Activated T-cell treated with anti-CD3 and anti-CD28 coated beads for 4 hours (primary cell): ENCODE measurements around the gene XPC.
"Not testable (repeated sequence)": the region's sequence is repeated elsewhere in the genome, so short reads cannot be mapped to it uniquely, and the experiment has no call there.

Experiments
- DNase-seq: peaks from one replicate; pipeline ENCODE4 v3.0.0-alpha.2; 2020

Gene XPC

DNA sequence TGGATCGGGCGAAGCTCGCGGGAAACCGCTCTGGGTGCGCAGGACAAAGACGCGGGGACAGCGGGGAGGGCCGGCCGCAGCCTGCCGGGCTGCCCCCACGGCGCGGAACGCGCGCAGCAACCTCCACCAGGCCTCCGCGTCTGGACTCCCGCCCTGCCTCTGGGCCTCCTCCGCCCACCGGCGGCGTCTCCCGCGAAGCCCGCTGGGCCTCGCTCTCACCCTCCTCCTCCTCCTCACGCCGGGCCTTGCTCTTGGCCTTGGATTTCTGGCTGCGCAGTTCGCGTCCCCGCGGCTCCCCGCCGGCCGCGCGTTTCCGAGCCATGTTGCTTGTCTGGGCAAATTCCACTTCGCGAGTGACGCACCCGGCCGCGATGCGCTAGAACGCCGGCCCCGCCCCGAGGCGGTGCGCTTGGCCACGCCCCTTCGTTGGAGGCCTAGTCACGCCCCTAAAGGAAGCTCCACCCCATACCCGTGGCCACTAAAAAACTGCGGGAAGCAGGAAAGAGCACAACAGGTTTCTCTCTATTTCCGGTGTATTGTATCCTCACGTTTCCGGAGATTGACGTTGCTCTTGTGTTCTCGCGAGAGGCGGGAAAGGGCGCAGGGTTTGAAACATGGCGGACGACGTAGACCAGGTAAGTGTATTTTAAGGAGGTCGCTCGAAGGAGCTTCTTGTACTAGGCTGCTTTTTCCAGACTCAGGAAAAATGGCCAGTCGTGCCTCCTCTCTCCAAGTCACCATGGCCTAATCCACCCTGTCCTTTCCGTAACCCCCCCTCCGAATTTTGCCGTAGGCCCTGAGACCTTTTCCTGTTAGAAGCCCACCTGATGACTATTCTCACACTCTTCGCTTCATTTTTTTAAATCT, at the start of gene XPC, which contains the start of gene LSM3:
XPC (minus strand) TSS at position 355 of the 867 bp plus-strand sequence; CDS start at position 322, 33 bp downstream.
LSM3 (plus strand) TSS at position 571 of the 867 bp plus-strand sequence; CDS start at position 615, 44 bp downstream.
- DNase-seq: peak; percentile 98

DNA sequence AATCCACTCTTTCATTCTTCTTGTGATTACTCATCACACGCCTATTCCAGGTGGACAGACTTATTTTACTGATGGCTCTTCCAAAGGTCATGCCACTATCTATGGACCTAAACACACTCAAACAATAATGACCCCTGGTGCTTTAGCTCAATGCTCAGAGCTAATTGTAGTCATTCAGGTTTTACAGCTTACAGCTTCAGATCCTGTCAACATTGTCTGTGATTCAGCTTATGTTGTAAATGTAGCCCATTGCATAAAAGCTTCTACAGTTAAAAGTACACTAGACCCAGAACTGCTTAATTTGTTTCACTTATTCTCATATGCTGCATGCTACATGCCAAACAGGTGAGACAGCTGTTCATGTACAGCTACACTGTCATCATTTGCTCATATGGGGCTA, 49.5 kb upstream of the XPC start:
- DNase-seq: no peak

DNA sequence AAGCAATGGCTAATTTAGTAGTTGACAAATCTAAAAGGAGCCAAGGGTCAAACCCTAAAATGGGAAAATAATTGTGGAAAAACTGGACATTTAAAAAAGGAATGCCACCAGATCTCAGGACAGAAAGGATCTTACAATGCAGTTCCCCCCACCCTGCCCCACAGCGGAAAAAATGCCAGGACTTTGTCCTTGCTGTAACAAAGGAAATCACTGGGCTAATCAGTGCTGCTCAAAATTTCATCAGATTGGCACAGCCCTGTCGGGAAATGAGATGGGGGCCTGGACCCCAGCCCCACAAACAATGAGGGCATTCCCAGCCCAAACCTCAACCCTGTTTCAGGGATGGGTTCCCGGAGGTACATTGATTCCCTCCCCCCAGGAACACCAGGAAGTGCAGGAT, 48.0 kb upstream of the XPC start:
- not testable (repeated sequence) for DNase-seq

DNA sequence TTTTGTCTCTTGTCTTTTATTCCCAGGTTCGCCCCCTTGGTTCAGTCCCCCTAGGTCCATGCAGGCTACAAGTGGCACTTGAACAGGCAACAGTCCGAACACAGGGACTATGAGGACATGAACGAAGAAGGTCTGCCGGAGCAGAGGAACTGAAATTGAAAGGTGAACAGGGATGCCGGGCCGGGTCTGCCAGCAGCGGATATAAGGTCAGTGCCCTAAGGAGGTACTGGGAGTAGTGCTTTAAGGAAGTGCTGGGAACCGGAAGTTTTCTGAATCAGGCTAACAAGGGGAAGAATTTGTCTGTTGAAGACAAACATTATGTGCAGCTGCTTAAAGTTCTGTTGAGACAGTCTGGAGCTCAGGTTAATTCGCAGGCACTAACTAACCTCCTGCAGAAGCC, 47.0 kb upstream of the XPC start:
- no peak for DNase-seq

DNA sequence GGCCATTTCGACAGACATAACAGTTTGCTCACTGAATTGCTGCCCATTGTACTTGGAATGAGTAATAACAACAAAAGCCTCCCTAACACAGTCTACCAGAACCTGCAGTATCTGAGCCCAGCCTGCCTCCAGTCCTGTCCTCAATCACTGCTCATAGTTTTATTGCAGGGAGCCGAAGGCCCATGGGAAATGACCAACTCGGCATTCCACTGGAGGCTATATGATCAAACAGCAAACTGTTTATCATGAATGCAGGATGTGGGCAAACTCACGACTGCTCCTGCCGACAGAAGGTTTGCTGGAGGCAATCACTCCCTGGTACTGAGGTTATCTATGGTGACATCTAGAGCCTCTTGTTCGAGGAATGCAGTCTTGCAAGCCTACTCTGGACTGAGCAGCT, 46.5 kb upstream of the XPC start:
- no peak for DNase-seq

DNA sequence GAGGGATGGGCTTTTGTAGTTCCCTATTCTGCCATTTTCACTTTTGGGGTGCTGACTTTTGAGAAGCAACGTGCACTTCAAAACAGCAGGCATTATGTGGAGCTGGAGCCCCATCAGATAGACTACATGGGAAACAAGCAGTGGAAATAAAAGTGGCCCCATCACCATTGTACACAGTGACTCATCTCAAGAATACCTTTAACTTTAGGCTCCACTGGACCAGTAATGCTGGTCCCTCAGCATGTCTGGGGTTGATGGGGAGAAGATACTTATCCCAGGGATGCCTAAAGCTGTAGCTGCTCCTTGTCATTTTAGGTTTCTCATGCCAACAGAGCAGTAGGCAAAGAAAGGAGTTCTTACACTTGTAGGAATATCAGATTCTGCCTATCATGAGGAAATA, 45.2 kb upstream of the XPC start:
- no peak for DNase-seq

DNA sequence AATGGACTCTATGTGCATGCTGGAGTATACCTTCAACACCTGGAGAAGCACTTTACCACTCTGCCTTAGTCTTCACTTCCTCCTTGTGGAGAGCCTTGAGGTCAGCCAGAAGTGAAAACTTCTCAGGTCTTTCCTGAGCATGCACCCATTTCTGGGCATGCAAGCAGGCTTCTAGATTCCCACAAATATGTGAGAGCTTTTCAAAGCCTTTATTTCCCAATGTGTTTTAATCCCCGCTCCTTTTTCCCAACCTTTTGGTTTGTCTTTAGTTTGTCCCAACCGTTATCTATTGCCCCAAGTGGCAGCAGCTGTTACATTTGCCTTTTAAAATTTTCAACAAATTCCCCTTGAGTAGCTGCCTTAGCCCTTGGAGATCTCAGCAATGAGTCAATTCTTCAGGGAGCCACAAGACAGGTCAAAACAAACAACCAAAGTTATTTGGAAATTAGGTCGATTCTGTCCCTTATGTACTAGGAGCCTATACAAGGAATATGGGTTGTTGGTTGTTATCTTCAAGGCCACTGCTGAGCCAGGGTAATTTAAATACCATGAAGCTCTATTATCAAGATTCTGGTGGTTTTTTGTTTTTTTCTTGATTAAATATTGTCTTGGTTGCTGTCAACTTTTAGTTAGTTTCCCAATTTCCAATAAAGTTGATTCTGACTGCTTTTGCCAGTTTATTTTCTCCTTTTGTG, 44.6 kb upstream of the XPC start:
- DNase-seq: no peak

DNA sequence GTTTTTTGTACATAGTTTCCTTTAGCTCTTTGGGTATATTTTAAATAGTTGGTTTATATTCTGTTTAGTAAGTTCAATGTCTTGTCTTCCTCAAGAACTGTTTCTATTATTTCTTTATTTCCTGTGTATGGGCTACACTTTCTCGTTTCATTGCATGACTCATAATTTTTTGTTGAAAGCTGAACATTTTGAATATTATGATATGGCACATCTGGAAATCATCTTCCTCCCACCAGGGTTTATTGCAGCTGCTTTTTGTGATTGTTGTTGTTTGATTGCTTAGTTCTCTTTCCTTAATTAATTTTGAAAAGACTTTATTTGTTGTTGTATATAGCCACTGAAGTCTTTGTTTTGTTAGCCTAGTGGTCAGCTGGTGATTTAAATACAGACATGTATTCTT, 44.1 kb upstream of the XPC start:
- no peak for DNase-seq

DNA sequence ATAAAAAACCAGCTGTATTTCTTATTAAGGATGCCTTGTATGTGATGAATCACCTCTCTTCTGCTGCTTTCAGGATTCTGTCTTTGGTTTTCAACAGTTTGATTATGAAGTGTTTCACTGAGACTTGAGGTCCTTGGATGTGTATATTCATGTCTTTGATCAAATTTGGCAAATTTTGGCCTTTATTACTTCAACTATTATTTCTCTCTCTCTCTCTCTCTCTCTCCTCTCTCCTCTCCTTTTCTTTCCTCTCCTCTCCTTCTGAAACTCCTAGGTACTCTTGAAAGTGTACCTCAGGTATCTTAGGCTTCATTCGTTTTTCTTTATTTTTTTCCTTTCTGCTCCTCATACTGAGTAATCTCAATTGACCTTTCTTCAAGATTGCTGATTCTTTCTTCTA, 43.5 kb upstream of the XPC start:
- no peak for DNase-seq

DNA sequence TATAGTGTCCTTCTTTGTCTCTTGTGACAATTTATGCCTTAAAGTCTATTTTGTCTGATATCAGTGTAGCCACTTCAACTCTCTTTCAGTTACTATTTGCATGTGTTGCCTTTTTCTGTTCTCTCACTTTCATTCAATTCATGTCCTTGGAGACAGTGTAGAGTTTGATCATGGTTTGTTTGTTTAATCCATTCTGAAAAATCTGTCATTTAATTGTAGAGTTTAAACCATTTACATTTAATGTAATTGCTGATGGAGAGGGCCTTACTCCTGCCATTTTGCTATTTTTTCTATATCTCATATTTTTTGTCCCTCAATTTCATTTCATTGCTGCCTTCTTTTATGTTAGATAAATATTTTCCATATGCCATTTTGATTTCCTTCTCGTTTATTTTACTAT, 42.5 kb upstream of the XPC start:
- no peak for DNase-seq

DNA sequence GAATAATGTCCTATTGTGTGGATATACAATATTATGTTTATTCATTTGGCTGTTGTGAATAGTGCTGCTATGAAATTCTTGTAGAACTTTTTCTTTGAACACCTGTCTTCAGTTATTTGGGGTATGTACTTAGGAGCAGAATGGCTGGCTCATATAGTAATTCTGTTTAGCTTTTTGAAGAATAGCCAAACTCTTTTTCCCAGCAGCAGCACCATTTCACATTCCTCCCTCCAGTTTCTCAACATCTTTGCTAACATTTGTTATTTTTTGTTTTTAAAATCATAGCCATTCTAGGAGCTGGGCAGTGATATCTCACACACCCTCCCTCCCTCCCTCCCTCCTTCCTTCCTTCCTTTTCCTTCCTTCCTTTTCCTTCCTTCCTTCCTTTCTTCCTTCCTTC, 40.0 kb upstream of the XPC start:
- DNase-seq: no peak

DNA sequence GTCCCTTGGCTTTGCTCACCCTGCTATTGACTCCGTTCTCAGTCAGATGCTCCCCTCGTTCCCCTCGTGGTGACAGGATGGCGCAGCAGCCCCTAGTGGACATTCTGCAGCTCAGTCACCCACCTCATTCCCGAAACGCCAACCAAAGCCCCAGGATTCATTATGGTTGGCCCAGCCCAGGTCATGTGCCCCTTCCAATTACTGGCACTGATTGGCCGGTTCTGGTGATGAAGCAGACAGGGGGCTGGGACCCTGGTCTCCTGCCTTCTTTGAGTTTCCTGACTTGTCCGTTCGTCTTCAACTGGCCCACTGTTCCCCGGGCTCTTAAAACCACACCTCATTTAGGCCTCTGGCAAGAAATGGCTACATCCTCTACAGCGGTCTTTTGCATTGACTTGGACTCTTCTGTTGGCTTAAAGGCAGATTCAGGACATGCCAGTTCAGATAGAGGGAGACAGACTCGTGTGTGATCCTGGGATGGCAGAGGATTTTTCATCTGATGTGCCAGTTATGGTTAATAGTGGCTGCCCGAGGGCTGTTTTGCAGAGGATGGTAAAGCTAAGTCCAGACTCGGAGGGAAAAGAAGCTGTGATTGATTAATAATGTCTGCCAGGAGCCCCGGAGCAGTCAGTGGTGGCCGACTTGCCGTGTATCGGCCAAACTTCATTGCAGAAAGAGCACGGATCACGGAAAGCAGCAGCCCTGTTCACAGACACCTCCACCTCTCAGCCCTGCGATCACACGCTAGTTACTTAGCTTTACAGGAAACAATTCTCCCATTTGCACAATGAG, 38.1 kb upstream of the XPC start:
- DNase-seq: no peak

DNA sequence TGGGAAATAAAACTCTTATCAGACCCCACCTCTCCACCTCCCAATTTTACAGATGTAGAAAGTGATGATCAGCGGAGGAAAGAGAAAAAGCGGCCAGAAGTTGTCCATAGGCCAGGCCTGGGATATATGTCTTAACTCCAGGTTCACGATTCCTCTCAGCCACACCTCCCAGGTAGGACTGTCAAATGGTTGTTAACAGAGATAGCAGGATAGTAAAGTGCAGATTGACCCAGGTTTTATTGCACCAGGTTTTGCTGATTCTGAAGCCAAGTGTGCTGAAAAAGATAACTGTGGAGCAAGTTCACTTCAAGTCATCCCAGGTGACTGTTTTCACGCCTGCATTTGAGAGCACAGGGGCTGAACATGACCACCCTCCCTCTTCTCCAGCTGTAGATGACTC, 36.4 kb upstream of the XPC start:
- no peak for DNase-seq

DNA sequence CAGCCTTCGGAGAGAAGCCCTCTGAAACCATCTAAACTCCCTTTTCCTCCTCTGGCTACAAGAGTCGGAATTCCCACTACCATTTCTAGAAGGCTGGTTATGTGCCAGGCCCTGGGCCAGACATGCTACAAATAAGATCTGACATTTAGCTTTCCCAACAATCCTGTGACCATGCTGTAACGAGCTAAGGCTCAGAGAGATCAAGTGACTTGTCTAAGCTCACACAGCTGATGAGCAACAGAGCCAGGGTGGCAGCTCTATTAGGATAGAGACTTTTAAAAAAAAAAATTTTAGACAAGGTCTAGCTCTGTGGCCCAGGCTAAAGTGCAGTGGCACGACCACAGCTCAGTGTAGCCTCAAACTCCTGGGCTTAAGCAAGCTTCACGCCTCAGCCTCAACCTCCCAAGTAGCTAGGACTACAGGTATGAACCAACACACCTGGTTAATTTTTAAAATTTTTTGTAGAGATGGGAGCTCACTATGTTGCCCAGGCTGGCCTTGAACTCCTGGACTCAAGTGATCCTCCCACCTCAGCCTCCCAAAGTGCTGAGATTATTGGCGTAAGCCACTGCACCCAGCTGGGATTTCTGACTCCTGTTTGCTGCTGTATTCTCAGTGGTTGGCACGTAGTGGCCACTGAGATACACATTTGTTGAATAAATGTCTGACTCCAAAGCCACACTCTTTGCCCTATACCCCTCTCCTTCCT, 34.8 kb upstream of the XPC start:
- DNase-seq: no peak

DNA sequence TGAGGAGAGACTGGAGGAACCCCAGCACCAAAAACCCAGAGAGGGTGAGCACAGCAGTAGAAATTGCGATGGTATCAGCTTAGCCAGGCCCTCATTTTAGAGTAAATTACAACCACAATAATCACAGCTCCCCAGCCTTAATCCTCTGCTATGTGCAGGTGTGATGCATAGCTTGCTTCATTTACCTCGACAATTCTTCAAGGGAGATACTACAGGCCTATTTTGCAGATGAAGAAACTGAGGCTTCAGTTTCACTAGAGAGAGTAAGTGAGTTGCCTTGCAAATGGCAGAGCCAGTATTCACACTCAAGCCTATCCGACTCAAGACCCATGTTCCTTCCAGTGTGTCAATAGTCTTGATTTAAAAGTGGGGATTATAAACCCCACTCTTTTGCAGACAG, 33.6 kb upstream of the XPC start:
- no peak for DNase-seq

DNA sequence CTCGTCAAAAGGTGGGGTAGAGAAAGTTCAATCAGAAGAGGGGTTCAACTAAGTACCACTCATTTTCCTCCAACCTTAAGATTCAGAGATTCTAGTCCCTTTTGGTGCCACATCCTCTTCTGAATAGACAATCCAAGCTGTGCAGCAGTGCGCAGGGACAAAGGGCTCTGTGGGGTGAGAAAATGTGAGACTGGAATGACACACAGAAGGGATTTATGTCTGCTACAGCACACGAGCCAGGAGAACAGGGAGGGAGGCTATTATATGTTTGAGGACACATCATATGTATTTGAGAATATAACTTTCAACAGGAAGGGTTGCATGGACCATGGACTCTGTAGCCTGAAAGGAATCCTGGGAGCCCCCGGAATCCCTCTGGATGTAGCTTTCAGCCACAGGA, 33.2 kb upstream of the XPC start:
- DNase-seq: no peak

DNA sequence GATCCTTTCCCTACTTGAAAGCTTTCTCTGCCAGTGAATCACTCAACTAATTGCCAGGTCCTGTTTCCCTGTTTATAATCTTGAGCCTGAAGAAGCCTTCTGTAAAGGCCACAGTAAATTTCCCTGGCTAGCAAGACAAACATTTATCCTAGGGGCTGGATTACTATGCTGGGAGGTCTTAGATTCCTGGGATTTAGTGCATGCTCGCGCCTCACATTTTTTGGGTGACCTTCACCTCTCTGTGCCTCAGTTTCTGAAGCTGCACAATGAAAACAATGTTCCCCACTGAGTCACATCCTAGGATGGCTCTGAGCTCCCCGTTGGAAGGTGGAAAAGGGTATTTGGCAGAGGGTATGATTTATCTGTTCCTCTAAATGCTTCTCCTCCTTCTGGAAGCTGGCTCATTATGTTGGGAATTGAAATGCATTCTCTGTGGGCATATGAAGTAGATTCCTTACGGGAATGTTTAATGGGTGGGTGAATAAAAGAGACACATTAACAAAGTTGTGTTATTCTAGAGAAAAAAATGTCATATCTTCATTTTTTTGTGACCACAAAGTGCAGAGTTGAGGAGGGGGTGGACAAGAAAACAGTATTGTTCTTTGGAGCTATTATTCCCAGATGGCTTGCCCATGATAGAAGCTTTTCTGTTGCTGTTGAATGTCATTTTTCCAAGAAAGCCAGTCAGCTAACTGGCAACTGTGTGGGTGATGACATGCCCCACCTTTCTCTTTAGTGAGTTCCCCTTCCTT, 32.6 kb upstream of the XPC start:
- no peak for DNase-seq

DNA sequence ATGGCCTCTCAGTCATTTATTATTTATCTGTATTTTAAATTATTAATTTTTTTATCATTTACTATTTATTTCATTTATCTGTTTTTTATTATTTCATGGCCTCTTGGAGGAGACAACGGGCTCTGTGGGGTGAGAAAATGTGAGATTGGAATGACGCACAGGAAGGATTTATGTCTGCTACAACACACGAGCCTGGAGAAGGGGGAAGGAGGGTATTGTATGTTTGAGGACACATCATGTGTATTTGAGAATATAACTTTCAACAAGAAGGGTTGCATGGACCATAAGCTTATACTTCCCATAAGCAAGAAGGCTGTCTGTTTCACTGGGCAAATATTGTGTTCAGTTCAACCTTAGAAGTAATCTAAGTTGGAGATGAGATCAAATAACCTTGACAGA, 31.9 kb upstream of the XPC start:
- no peak for DNase-seq

DNA sequence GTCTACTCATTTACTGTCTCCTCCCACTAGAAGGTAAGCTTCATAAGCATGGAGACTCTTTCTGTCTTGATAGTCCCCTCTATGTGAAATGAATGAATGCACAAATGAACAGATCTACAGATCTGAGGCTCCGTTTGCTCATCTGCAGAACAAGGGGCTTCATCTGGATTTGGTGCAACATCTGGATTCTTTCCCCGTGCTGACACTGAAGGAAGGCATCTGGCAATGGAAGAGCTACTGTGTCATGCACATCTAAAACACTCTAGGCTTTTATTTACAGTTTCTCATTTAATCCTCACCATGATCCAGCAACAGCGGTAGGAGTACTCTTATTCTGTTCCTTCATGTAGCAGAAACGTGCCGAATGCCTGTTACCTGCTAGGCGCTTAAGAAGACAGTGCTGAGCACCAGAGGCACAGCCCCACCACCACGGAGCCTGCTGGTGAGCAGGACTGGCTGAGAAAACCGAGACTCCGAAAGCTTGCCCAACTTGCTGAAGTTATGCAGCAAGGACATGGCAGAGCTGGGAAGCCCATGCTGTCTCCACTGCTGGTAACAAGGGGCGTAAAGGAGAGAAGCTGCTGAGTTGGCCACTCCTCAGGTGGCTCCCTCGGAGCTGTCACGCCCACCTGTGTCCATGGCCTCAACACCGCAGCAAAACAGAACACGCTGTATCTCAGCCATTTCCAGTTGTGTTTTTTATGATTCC, 31.3 kb upstream of the XPC start:
- DNase-seq: no peak

DNA sequence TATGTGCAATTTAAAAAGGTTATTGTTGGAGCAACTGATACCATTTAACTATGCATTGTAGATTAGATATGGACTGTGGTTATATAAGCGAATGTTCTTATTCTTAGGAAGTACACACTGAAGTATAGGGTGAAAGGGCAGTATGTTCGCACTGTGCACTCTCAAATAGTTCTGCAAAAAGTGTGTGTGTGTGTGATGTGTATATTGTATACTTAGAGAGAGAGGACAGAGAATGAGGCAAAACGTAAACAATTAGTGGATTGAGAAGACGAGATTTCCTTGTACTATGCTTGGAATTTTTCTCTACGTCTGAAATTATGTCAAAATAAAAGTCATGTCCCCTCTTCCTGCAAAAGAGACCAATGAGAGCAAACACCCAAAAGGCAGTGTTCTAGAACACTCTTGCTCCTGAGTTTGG, 30.6 kb upstream of the XPC start:
- no peak for DNase-seq

DNA sequence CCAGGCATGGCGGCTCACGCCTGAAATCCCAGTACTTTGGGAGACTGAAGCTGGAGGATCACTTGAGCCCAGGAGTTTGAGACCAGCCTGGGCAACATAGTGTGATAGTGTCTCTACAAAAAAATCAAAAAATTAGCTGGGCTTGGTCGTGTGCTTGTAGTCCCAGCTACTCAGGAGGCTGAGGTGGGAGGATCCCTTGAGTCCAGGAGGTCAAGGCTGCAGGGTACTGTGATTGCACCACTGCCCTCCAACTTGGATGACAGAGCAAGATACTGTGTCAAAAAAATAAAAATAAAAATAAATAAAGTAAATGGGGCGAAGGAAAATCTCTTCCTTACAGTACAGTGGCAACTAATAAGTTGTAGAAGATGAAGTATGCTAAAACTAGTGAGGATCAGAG, 29.8 kb upstream of the XPC start:
- DNase-seq: no peak
